Activated B cell treated with CpG ODN at 0.5 μM for 24 hours (primary cell): ENCODE data around the gene VEGFD. TPM values are rescaled to one million over a fixed set of nuclear protein-coding genes. Genes with fewer than 3 reads are reported as not detected.

ENCODE experiments used
- ATAC-seq: fragments of 200-7000 bp; cut with Tn5 transposase; one replicate; pipeline ENCODE4 v1.10.0; 2021; ENCODE audit warnings: low read depth, mild to moderate bottlenecking, moderate library complexity
- CTCF ChIA-PET: fragments of 350-600 bp; sonication (Branson Sonifier 250); formaldehyde crosslinking; loops from one replicate; lab custom pipeline; 2021; ENCODE audit warnings: antibody characterized with exemption; lab: Charles Lee
- POLR2A ChIA-PET: fragments of 350-600 bp; sonication (Branson Sonifier 250); formaldehyde crosslinking; loops from one replicate; lab custom pipeline; 2021; ENCODE audit warnings: antibody characterized with exemption; lab: Charles Lee
- DNase-seq: peaks from one replicate; pipeline ENCODE4 v3.0.0; 2022
- H3K27ac Mint-ChIP-seq: one replicate; pipeline ENCODE4 v1.8.0; 2020; ENCODE audit warnings: mixed read lengths
- H3K27me3 Mint-ChIP-seq: one replicate; pipeline ENCODE4 v1.8.0; 2021; ENCODE audit warnings: mixed read lengths
- H3K36me3 Mint-ChIP-seq: one replicate; pipeline ENCODE4 v1.8.0; 2021; ENCODE audit warnings: low read depth, mixed read lengths
- H3K4me1 Mint-ChIP-seq: one replicate; pipeline ENCODE4 v1.8.0; 2021; ENCODE audit warnings: mixed read lengths
- H3K4me3 Mint-ChIP-seq: one replicate; pipeline ENCODE4 v1.8.0; 2020; ENCODE audit warnings: mild to moderate bottlenecking, mixed read lengths
- H3K9me3 Mint-ChIP-seq: one replicate; pipeline ENCODE4 v1.8.0; 2020; ENCODE audit warnings: mixed read lengths
- CTCF ChIP-seq: fragments of 200-600 bp; IDR thresholded peaks from one replicate; pipeline ENCODE4 v1.8.0; 2022; ENCODE audit warnings: antibody characterized with exemption, mild to moderate bottlenecking
- intact Hi-C: fragments of 100-400 bp; cut with micrococcal nuclease; formaldehyde crosslinking; loops from one replicate; pipeline ENCODE4 v1.15.1; 2024
- total RNA-seq: library from RNA; stranded (reverse); gene quantifications from 2 replicates; pipeline ENCODE4 v1.2.3, GENCODE V29; 2022

VEGFD gene
- total RNA-seq, 1 donor from 2014 or later: not detected

GRCh38 chrX:15349046-15349445, 35.2 kb downstream of the VEGFD start:
- H3K27ac Mint-ChIP-seq: no peak overlapping the region
- no peak overlapping the region for H3K4me3 Mint-ChIP-seq
- peak; percentile 40 for ATAC-seq
- CTCF ChIA-PET: interaction anchor here (1.0 to 4.0 kb wide), 3 partner anchors 9 to 118 kb away, joined by 3 to 28 read pairs (median 4); no protein-coding TSS in a partner anchor
- intact Hi-C loops: loop anchor here (1.0 kb wide), 1 partner anchor 119 kb away; no protein-coding TSS in a partner anchor
- H3K9me3 Mint-ChIP-seq: no peaks in the 10 kb centered on the region
- POLR2A ChIA-PET: no interaction called here
- TF ChIP-seq CTCF: no peak
- H3K4me1 Mint-ChIP-seq: no peaks in the 10 kb centered on the region
- no peak for DNase-seq
- no peaks in the 10 kb centered on the region for H3K36me3 Mint-ChIP-seq
- H3K27me3 Mint-ChIP-seq: no peaks in the 10 kb centered on the region

DNA sequence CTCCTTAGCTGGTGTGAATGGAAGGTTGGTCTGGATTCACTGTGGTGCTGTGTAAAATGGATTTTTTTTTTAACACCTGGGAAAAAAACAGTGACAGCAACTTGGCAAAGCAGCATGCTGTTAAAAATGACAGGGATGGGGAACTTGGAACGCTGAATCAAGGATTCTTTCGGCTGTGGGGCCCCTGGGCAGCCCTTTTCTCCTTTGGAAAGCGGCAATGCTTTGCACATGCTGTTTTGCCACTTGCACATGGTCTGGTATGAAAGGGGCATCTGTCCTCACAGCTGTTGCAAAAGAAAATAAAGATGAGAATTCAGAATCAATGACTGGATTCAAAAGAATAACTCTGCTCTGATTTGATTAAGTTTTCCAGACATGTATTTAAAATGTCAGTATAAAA, 38.2 kb downstream of the VEGFD start:
- CTCF ChIA-PET: interaction anchor here (1.0 kb wide), 1 partner anchor 10 kb away, joined by 3 read pairs; no protein-coding TSS in a partner anchor
- Mint-ChIP-seq H3K27ac (no peak overlapping the region), H3K4me1 (no peaks in the 10 kb centered on the region), H3K9me3 (no peaks in the 10 kb centered on the region), H3K4me3 (no peak overlapping the region), H3K36me3 (no peaks in the 10 kb centered on the region), H3K27me3 (peaks cover 6% of the 10 kb centered on the region)
- intact Hi-C loops: no loop called here
- DNase-seq (no peak), ATAC-seq (no peak)
- no peak for TF ChIP-seq CTCF
- POLR2A ChIA-PET: no interaction called here

- H3K27me3 Mint-ChIP-seq: peaks cover 9% of the 10 kb centered on the region
- H3K9me3 Mint-ChIP-seq: no peaks in the 10 kb centered on the region
- CTCF ChIA-PET: no interaction called here
- POLR2A ChIA-PET: no interaction called here
- ATAC-seq (no peak), DNase-seq (no peak)
- H3K4me3 Mint-ChIP-seq: no peak overlapping the region
- no peak overlapping the region for H3K27ac Mint-ChIP-seq
- no peak for TF ChIP-seq CTCF
- intact Hi-C loops: no loop called here
- H3K4me1 Mint-ChIP-seq: no peaks in the 10 kb centered on the region
- H3K36me3 Mint-ChIP-seq: no peaks in the 10 kb centered on the region
Measured at GRCh38 chrX:15344106-15344505, 40.1 kb downstream of the VEGFD start.

- no peak for ATAC-seq
- H3K9me3 Mint-ChIP-seq: no peaks in the 10 kb centered on the region
- CTCF ChIA-PET: no interaction called here
- POLR2A ChIA-PET: no interaction called here
- H3K4me3 Mint-ChIP-seq: no peak overlapping the region
- intact Hi-C loops: no loop called here
- no peak for DNase-seq
- TF ChIP-seq CTCF: no peak
- H3K4me1 Mint-ChIP-seq: no peaks in the 10 kb centered on the region
- H3K27me3 Mint-ChIP-seq: peaks cover 9% of the 10 kb centered on the region
- no peak overlapping the region for H3K27ac Mint-ChIP-seq
- H3K36me3 Mint-ChIP-seq: no peaks in the 10 kb centered on the region
Measured at GRCh38 chrX:15343075-15343476, 41.1 kb downstream of the VEGFD start.

GRCh38 chrX:15340867-15341266, 43.3 kb downstream of the VEGFD start:
- intact Hi-C loops: no loop called here
- no peak for TF ChIP-seq CTCF
- no peak overlapping the region for H3K27ac Mint-ChIP-seq
- no peak overlapping the region for H3K4me3 Mint-ChIP-seq
- DNase-seq (no peak), ATAC-seq (no peak)
- H3K4me1 Mint-ChIP-seq: peaks cover 8% of the 10 kb centered on the region
- no peaks in the 10 kb centered on the region for H3K36me3 Mint-ChIP-seq
- H3K27me3 Mint-ChIP-seq: peaks cover 9% of the 10 kb centered on the region
- POLR2A ChIA-PET: no interaction called here
- H3K9me3 Mint-ChIP-seq: no peaks in the 10 kb centered on the region
- CTCF ChIA-PET: no interaction called here
